ENCODE measurements around the gene FHOD1. TPM values are rescaled to one million over a fixed set of nuclear protein-coding genes. Genes with fewer than 3 reads are reported as not detected.

The FHOD1 gene
- total RNA-seq, 2 donors from 2014 or later, result 5.3 to 11.6 TPM

DNA sequence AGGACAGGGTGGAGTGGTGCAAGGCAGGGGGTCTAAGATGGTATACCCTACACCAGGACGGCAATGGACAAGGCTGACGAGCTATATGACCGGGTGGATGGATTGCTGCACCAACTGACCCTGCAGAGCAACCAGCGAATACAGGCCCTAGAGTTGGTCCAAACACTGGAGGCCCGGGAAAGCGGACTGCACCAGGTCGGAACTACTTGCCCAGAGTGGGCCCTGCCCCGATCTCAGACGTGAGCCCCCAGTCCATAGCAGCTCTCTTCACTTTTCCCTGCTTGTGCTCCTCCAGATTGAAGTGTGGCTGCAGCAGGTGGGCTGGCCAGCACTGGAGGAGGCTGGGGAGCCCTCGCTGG lies 35.1 kb upstream of the FHOD1 start:
- Histone ChIP-seq H3K9me3 (no peaks in the 10 kb centered on the region), H3K36me3 (no peaks in the 10 kb centered on the region), H3K4me3 (no peak overlapping the region), H3K27ac (no peak overlapping the region), H3K27me3 (no peaks in the 10 kb centered on the region), H3K4me1 (peaks cover 0 to 17% of the 10 kb centered on the region in 2 donors)
- TF ChIP-seq, protein P1, sequence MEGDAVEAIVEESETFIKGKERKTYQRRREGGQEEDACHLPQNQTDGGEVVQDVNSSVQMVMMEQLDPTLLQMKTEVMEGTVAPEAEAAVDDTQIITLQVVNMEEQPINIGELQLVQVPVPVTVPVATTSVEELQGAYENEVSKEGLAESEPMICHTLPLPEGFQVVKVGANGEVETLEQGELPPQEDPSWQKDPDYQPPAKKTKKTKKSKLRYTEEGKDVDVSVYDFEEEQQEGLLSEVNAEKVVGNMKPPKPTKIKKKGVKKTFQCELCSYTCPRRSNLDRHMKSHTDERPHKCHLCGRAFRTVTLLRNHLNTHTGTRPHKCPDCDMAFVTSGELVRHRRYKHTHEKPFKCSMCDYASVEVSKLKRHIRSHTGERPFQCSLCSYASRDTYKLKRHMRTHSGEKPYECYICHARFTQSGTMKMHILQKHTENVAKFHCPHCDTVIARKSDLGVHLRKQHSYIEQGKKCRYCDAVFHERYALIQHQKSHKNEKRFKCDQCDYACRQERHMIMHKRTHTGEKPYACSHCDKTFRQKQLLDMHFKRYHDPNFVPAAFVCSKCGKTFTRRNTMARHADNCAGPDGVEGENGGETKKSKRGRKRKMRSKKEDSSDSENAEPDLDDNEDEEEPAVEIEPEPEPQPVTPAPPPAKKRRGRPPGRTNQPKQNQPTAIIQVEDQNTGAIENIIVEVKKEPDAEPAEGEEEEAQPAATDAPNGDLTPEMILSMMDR (IDR thresholded peaks at IDR 0.05), result no peak
- DNase-seq (ENCODE audit: low spot score), result no peak

GRCh38 chr16:67281536-67282446 lies 34.5 kb upstream of the FHOD1 start:
- peaks cover 0 to 23% of the 10 kb centered on the region in 2 donors for H3K4me1 ChIP-seq
- no peaks in the 10 kb centered on the region for H3K36me3 ChIP-seq
- no peak overlapping the region for H3K4me3 ChIP-seq
- no peak overlapping the region for H3K27ac ChIP-seq
- no peaks in the 10 kb centered on the region for H3K9me3 ChIP-seq
- DNase-seq (ENCODE audit: low spot score), result no peak
- TF ChIP-seq, protein P1 (IDR thresholded peaks at IDR 0.05), result no peak
- H3K27me3 ChIP-seq, result no peaks in the 10 kb centered on the region

- Histone ChIP-seq H3K27ac (no peak overlapping the region), H3K9me3 (no peaks in the 10 kb centered on the region), H3K4me3 (no peak overlapping the region), H3K4me1 (peaks cover 0 to 23% of the 10 kb centered on the region in 2 donors), H3K36me3 (no peaks in the 10 kb centered on the region), H3K27me3 (no peaks in the 10 kb centered on the region)
- TF ChIP-seq, protein P1 (IDR thresholded peaks at IDR 0.05), result no peak
- no peak for DNase-seq (ENCODE audit: low spot score)
These were observed 33.1 kb upstream of the FHOD1 start for GRCh38 chr16:67280090-67281015.

DNA sequence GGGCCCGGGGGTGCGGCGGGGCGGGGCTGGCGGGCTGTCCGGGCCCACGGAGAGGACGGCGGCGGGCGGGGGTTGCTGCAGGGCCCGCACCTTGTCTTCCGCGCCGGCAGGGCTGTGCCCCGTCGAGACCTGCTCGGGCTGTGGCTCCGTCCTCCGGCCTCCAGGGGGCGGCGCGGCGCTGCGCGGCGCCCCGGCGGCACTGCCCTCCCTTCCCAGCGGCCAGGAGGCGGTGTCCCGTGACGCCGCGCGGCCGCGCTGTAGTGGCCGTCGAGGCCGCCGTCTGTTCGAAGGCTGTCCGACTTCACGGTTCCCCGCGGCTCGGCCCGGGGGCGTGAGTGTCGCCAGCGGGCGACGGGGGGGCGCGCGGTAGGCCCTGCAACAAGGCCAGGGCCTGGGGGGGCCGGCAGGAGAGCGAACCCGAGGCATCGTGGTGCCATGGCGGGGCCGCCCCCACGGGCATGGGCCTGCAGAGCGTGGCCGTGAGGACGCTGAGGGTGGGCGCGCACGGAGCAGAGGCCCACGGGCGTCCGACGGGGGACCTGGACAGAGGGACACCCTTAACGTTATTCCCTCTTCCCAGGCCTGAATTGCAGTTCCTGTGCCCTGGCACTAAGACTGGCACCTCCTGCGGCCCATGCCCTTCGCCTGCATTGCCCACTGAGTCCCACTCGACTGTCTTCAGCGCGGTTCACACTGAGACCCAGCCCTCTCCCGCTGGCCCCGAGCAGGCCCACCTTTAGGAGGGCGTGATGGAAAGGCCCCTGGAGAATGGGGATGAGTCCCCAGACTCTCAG lies 32.2 kb upstream of the FHOD1 start, which contains the start of gene PLEKHG4:
Gene PLEKHG4, plus strand, starts transcription at position 237 of the 794 bp plus-strand sequence. Its CDS starts 513 bp downstream, at position 750.
- Histone ChIP-seq H3K27ac (peak within 1 kb of the TSS; percentile 46 to 50), H3K36me3 (no peaks in the 10 kb centered on the region), H3K9me3 (no peaks in the 10 kb centered on the region), H3K27me3 (no peaks in the 10 kb centered on the region), H3K4me1 (peaks cover 0 to 23% of the 10 kb centered on the region in 2 donors), H3K4me3 (peak within 1 kb of the TSS; percentile 49 to 60)
- TF ChIP-seq, protein P1 (IDR thresholded peaks at IDR 0.05), result peak; percentile 69 to 79
- DNase-seq (ENCODE audit: low spot score), result no peak

- Histone ChIP-seq H3K4me3 (peak overlapping the region; percentile 49 to 60), H3K9me3 (no peaks in the 10 kb centered on the region), H3K27ac (peak overlapping the region; percentile 46 to 50), H3K36me3 (no peaks in the 10 kb centered on the region), H3K27me3 (no peaks in the 10 kb centered on the region), H3K4me1 (peaks cover 0 to 23% of the 10 kb centered on the region in 2 donors)
- DNase-seq (ENCODE audit: low spot score), result no peak
- TF ChIP-seq, protein P1 (IDR thresholded peaks at IDR 0.05), result no peak
These were observed 31.6 kb upstream of the FHOD1 start for GRCh38 chr16:67278773-67279295.
